Mesendoderm (in vitro differentiated cells): ENCODE data around the gene MLKL.

ENCODE experiments used
- DNase-seq: peaks from one replicate; pipeline ENCODE4 v3.0.0; 2013
- H2AK5ac ChIP-seq: 2 replicates; pipeline ENCODE4 v1.6.1; 2013; ENCODE audit warnings: low read length, inconsistent platforms
- H2BK120ac ChIP-seq: 2 replicates; pipeline ENCODE4 v1.6.1; 2013; ENCODE audit warnings: low read depth, mild to moderate bottlenecking, low read length, moderate library complexity, mixed read lengths
- H2BK15ac ChIP-seq: replicated peaks from 2 replicates; pipeline ENCODE4 v1.6.1; 2013; ENCODE audit warnings: low read depth, mild to moderate bottlenecking, moderate library complexity
- H2BK5ac ChIP-seq: 2 replicates; pipeline ENCODE4 v1.6.1; 2013; ENCODE audit warnings: low read length, inconsistent platforms
- H3K18ac ChIP-seq: 2 replicates; pipeline ENCODE4 v1.6.1; 2013; ENCODE audit warnings: mild to moderate bottlenecking, low read length, mixed read lengths
- H3K23ac ChIP-seq: one replicate; pipeline ENCODE4 v1.6.1; 2013; ENCODE audit warnings: low read length
- H3K27ac ChIP-seq: 2 replicates; pipeline ENCODE4 v1.5.1; 2013; ENCODE audit warnings: low read depth, mild to moderate bottlenecking, inconsistent platforms, low read length, moderate library complexity
- H3K27me3 ChIP-seq: 2 replicates; pipeline ENCODE4 v1.6.1; 2013; ENCODE audit warnings: low read length, control low read depth, mild to moderate bottlenecking, inconsistent platforms; ENCODE audit not compliant: insufficient read depth, poor library complexity
- H3K36me3 ChIP-seq: 2 replicates; pipeline ENCODE4 v1.6.1; 2013; ENCODE audit warnings: low read length, inconsistent platforms; ENCODE audit not compliant: control insufficient read depth, insufficient read depth
- H3K4ac ChIP-seq: one replicate; pipeline ENCODE4 v1.6.1; 2013; ENCODE audit warnings: low read depth, mild to moderate bottlenecking, low read length, moderate library complexity
- H3K4me1 ChIP-seq: 2 replicates; pipeline ENCODE4 v1.6.1; 2013; ENCODE audit warnings: low read depth, low read length, inconsistent platforms; ENCODE audit not compliant: control insufficient read depth
- H3K4me2 ChIP-seq: 2 replicates; pipeline ENCODE4 v1.6.1; 2013; ENCODE audit warnings: low read length
- H3K4me3 ChIP-seq: 2 replicates; pipeline ENCODE4 v1.5.1; 2013; ENCODE audit warnings: mild to moderate bottlenecking, low read length
- H3K56ac ChIP-seq: one replicate; pipeline ENCODE4 v1.6.1; 2013; ENCODE audit warnings: low read length
- H3K79me1 ChIP-seq: 2 replicates; pipeline ENCODE4 v1.6.1; 2013; ENCODE audit warnings: low read length, inconsistent platforms
- H3K79me2 ChIP-seq: 2 replicates; pipeline ENCODE4 v1.6.1; 2013; ENCODE audit warnings: mild to moderate bottlenecking, low read length; ENCODE audit not compliant: control insufficient read depth, insufficient read depth
- H3K9ac ChIP-seq: 2 replicates; pipeline ENCODE4 v1.6.1; 2013; ENCODE audit warnings: low read length, inconsistent platforms
- H4K5ac ChIP-seq: one replicate; pipeline ENCODE4 v1.6.1; 2013; ENCODE audit warnings: low read length
- H4K8ac ChIP-seq: one replicate; pipeline ENCODE4 v1.6.1; 2013; ENCODE audit warnings: low read depth, mild to moderate bottlenecking, control low read depth, low read length, moderate library complexity
- WGBS: extraction: QIAGEN DNeasy Blood & Tissue Kit; methylation state at CpG from one replicate; pipeline ENCODE4 v1.1.7; 2013; ENCODE audit warnings: low lambda C conversion rate, missing lambda C conversion rate; ENCODE audit not compliant: insufficient coverage; ENCODE audit errors: extremely low coverage; 5-methylcytosine and 5-hydroxymethylcytosine counted together

The MLKL gene

GRCh38 chr16:74735554-74735953 lies 34.9 kb upstream of the MLKL start:
- H3K9ac ChIP-seq: no peak overlapping the region
- no peak overlapping the region for H3K27ac ChIP-seq
- no peak for DNase-seq
- H3K18ac ChIP-seq: no peak overlapping the region
- H2BK120ac ChIP-seq: no peak overlapping the region
- H3K23ac ChIP-seq: no peak overlapping the region
- no peak overlapping the region for H4K5ac ChIP-seq
- H3K36me3 ChIP-seq: no peaks in the 10 kb centered on the region
- no peak overlapping the region for H3K56ac ChIP-seq
- H3K79me2 ChIP-seq: no peaks in the 10 kb centered on the region
- H3K4me1 ChIP-seq: peaks cover 10% of the 10 kb centered on the region
- H3K4ac ChIP-seq: no peak overlapping the region
- H3K27me3 ChIP-seq: no peaks in the 10 kb centered on the region
- no peak overlapping the region for H3K4me3 ChIP-seq
- no CpG with 5 or more reads among the region's 3 CpGs for WGBS
- no peaks in the 10 kb centered on the region for H3K79me1 ChIP-seq
- H3K4me2 ChIP-seq: no peak overlapping the region
- no peak overlapping the region for H4K8ac ChIP-seq
- no peak overlapping the region for H2BK5ac ChIP-seq
- H2BK15ac ChIP-seq: no peak overlapping the region
- H2AK5ac ChIP-seq: no peak overlapping the region

GRCh38 chr16:74735162-74735452 lies 34.4 kb upstream of the MLKL start:
- H3K18ac ChIP-seq: peak overlapping the region; percentile 14
- H3K9ac ChIP-seq: no peak overlapping the region
- no peak overlapping the region for H4K5ac ChIP-seq
- H3K4me3 ChIP-seq: no peak overlapping the region
- H3K4ac ChIP-seq: no peak overlapping the region
- H3K56ac ChIP-seq: peak overlapping the region; percentile 73
- no peak overlapping the region for H2BK120ac ChIP-seq
- DNase-seq: no peak
- no peak overlapping the region for H4K8ac ChIP-seq
- H3K27ac ChIP-seq: no peak overlapping the region
- peaks cover 12% of the 10 kb centered on the region for H3K4me1 ChIP-seq
- H3K36me3 ChIP-seq: no peaks in the 10 kb centered on the region
- WGBS: no CpG with 5 or more reads among the region's 10 CpGs
- no peak overlapping the region for H3K4me2 ChIP-seq
- H2BK15ac ChIP-seq: no peak overlapping the region
- no peak overlapping the region for H2BK5ac ChIP-seq
- no peaks in the 10 kb centered on the region for H3K79me2 ChIP-seq
- H3K23ac ChIP-seq: no peak overlapping the region
- H2AK5ac ChIP-seq: no peak overlapping the region
- H3K79me1 ChIP-seq: no peaks in the 10 kb centered on the region
- no peaks in the 10 kb centered on the region for H3K27me3 ChIP-seq

- peak; percentile 74 for DNase-seq
- no peaks in the 10 kb centered on the region for H3K79me1 ChIP-seq
- H3K4me3 ChIP-seq: no peak overlapping the region
- no peak overlapping the region for H2BK15ac ChIP-seq
- no peak overlapping the region for H2AK5ac ChIP-seq
- peak overlapping the region; percentile 57 for H3K23ac ChIP-seq
- H3K4me1 ChIP-seq: peaks cover 17% of the 10 kb centered on the region
- H3K4ac ChIP-seq: peak overlapping the region; percentile 19
- peak overlapping the region; percentile 28 for H3K18ac ChIP-seq
- no peak overlapping the region for H2BK5ac ChIP-seq
- H2BK120ac ChIP-seq: no peak overlapping the region
- H3K4me2 ChIP-seq: no peak overlapping the region
- WGBS: no CpG with 5 or more reads among the region's 21 CpGs
- H4K5ac ChIP-seq: no peak overlapping the region
- H3K56ac ChIP-seq: peak overlapping the region; percentile 73
- no peaks in the 10 kb centered on the region for H3K79me2 ChIP-seq
- no peak overlapping the region for H4K8ac ChIP-seq
- no peaks in the 10 kb centered on the region for H3K36me3 ChIP-seq
- H3K9ac ChIP-seq: no peak overlapping the region
- H3K27ac ChIP-seq: no peak overlapping the region
- H3K27me3 ChIP-seq: no peaks in the 10 kb centered on the region
Observed at GRCh38 chr16:74734361-74735161, 33.9 kb upstream of the MLKL start.

GRCh38 chr16:74732707-74733350 lies 32.2 kb upstream of the MLKL start:
- Histone ChIP-seq H3K56ac (no peak overlapping the region), H3K79me2 (no peaks in the 10 kb centered on the region), H3K18ac (no peak overlapping the region), H3K27me3 (no peaks in the 10 kb centered on the region), H3K79me1 (no peaks in the 10 kb centered on the region), H3K36me3 (no peaks in the 10 kb centered on the region), H4K5ac (no peak overlapping the region), H2AK5ac (no peak overlapping the region), H2BK120ac (no peak overlapping the region), H3K4me3 (no peak overlapping the region), H3K4ac (no peak overlapping the region), H4K8ac (no peak overlapping the region), H3K27ac (no peak overlapping the region), H3K9ac (no peak overlapping the region), H3K23ac (no peak overlapping the region), H2BK5ac (no peak overlapping the region), H3K4me1 (peaks cover 17% of the 10 kb centered on the region), H2BK15ac (no peak overlapping the region), H3K4me2 (no peak overlapping the region)
- no peak for DNase-seq
- no CpG with 5 or more reads among the region's 15 CpGs for WGBS

GRCh38 chr16:74731853-74732477 lies 31.3 kb upstream of the MLKL start:
- Histone ChIP-seq H3K4me1 (peaks cover 17% of the 10 kb centered on the region), H4K5ac (no peak overlapping the region), H2BK5ac (no peak overlapping the region), H3K56ac (no peak overlapping the region), H4K8ac (no peak overlapping the region), H3K9ac (no peak overlapping the region), H3K4me3 (no peak overlapping the region), H2BK15ac (no peak overlapping the region), H3K79me1 (no peaks in the 10 kb centered on the region), H3K4me2 (no peak overlapping the region), H3K36me3 (no peaks in the 10 kb centered on the region), H3K79me2 (no peaks in the 10 kb centered on the region), H3K23ac (no peak overlapping the region), H3K18ac (no peak overlapping the region), H2BK120ac (no peak overlapping the region), H3K4ac (no peak overlapping the region), H3K27ac (no peak overlapping the region), H3K27me3 (no peaks in the 10 kb centered on the region), H2AK5ac (no peak overlapping the region)
- no peak for DNase-seq
- WGBS: no CpG with 5 or more reads among the region's 8 CpGs
